ENCODE results near the gene CFAP47.
"Not testable (repeated sequence)": the region's sequence is repeated elsewhere in the genome, so short reads cannot be mapped to it uniquely, and the experiment has no call there.

The CFAP47 gene

GRCh38 chrX:36199928-36200327 is 280.4 kb downstream of the CFAP47 start:
- H3K4me3 ChIP-seq (ENCODE audit: low read depth, low read length): no peak overlapping the region
- no peaks in the 10 kb centered on the region for H3K27me3 ChIP-seq
- TF ChIP-seq CTCF (IDR thresholded peaks at IDR 0.05; ENCODE audit: low read depth, low read length): no peak
- no peak for DNase-seq
- no peaks in the 10 kb centered on the region for H3K9me3 ChIP-seq
- no peaks in the 10 kb centered on the region for H3K4me1 ChIP-seq
- no peaks in the 10 kb centered on the region for H3K36me3 ChIP-seq

- Histone ChIP-seq H3K4me3 (ENCODE audit: low read depth, low read length) (no peak overlapping the region), H3K4me1 (no peaks in the 10 kb centered on the region), H3K9me3 (no peaks in the 10 kb centered on the region), H3K27me3 (no peaks in the 10 kb centered on the region), H3K36me3 (no peaks in the 10 kb centered on the region)
- DNase-seq: no peak
- TF ChIP-seq CTCF (IDR thresholded peaks at IDR 0.05; ENCODE audit: low read depth, low read length): no peak
These were observed 295.4 kb downstream of the CFAP47 start for GRCh38 chrX:36214924-36215323.

GRCh38 chrX:36218801-36219200 is 299.3 kb downstream of the CFAP47 start:
- TF ChIP-seq CTCF (IDR thresholded peaks at IDR 0.05; ENCODE audit: low read depth, low read length): no peak
- H3K27me3 ChIP-seq: no peaks in the 10 kb centered on the region

GRCh38 chrX:36234840-36235528 is 315.4 kb downstream of the CFAP47 start:
- H3K36me3 ChIP-seq, DNase-seq: not testable (repeated sequence)

More at GRCh38 chrX:36218801-36219200, 299.3 kb downstream of the CFAP47 start:
- no peaks in the 10 kb centered on the region for H3K4me1 ChIP-seq
- no peaks in the 10 kb centered on the region for H3K36me3 ChIP-seq
- H3K9me3 ChIP-seq: no peaks in the 10 kb centered on the region
- no peak for DNase-seq
- H3K4me3 ChIP-seq (ENCODE audit: low read depth, low read length): no peak overlapping the region

GRCh38 chrX:36241397-36241796 is 321.9 kb downstream of the CFAP47 start:
- Histone ChIP-seq H3K4me3 (ENCODE audit: low read depth, low read length) (no peak overlapping the region), H3K9me3 (no peaks in the 10 kb centered on the region), H3K27me3 (no peaks in the 10 kb centered on the region), H3K36me3 (no peaks in the 10 kb centered on the region), H3K4me1 (no peaks in the 10 kb centered on the region)
- DNase-seq: no peak
- no peak; the same call in 1 of the 2 replicates for TF ChIP-seq CTCF (IDR thresholded peaks at IDR 0.05; ENCODE audit: low read depth, low read length)

More at GRCh38 chrX:36234840-36235528, 315.4 kb downstream of the CFAP47 start:
- not testable (repeated sequence) for H3K4me3 ChIP-seq (ENCODE audit: low read depth, low read length); H3K9me3 ChIP-seq; H3K4me1 ChIP-seq; H3K27me3 ChIP-seq

GRCh38 chrX:36266155-36266554 is 346.6 kb downstream of the CFAP47 start:
- Histone ChIP-seq H3K27me3 (no peaks in the 10 kb centered on the region), H3K4me3 (ENCODE audit: low read depth, low read length) (no peak overlapping the region), H3K4me1 (no peaks in the 10 kb centered on the region), H3K9me3 (no peaks in the 10 kb centered on the region), H3K36me3 (no peaks in the 10 kb centered on the region)
- TF ChIP-seq CTCF (IDR thresholded peaks at IDR 0.05; ENCODE audit: low read depth, low read length): no peak
- no peak for DNase-seq
